Epithelial cell of proximal tubule (primary cell): ENCODE data around the gene SYTL3. TPM values are rescaled to one million over a fixed set of nuclear protein-coding genes. Genes with fewer than 3 reads are reported as not detected.
"Not testable (repeated sequence)": the region's sequence is repeated elsewhere in the genome, so short reads cannot be mapped to it uniquely, and the experiment has no call there.

Experiments
- DNase-seq: peaks from one replicate; pipeline ENCODE4 v3.0.0-alpha.2; 2011; ENCODE audit warnings: low read depth
- H3K4me3 ChIP-seq: 2 replicates; pipeline ENCODE4 v1.5.1; 2011; ENCODE audit warnings: low read depth, mild to moderate bottlenecking, low read length
- total RNA-seq: library from RNA; depleted of rRNA; stranded (reverse); fragments of >200 nt; gene quantifications from 2 replicates; pipeline ENCODE4 v1.2.3, GENCODE V29; 2015
- TF ChIP-seq, protein P1 (sequence below): conservative IDR thresholded peaks from 2 replicates; pipeline ENCODE4 v1.5.1; 2012; ENCODE audit warnings: low read depth, mild to moderate bottlenecking, low read length

SYTL3 gene
- total RNA-seq, 1 donor from 2014 or later: 11.0 TPM

DNA sequence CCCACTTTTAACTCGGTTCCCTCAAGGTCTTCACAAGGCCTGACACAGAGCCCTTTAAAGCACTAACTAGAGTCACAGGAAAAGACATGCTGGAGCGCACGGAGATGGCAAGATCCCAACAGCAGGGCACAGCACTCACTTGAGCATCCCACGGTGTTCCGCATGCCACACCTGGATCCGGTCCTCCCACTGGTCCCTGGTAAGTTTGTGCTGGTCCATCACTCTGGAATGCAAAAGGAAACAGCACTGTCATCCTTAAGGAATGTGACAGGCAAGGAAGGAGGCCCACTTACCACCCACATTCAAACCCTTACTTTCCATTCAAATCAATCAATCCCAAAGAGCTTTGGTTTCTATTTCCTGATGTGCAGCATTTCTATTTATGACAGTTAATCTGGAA lies 134.7 kb downstream of the SYTL3 start:
- peak; percentile 42 for DNase-seq
- TF ChIP-seq, protein P1, sequence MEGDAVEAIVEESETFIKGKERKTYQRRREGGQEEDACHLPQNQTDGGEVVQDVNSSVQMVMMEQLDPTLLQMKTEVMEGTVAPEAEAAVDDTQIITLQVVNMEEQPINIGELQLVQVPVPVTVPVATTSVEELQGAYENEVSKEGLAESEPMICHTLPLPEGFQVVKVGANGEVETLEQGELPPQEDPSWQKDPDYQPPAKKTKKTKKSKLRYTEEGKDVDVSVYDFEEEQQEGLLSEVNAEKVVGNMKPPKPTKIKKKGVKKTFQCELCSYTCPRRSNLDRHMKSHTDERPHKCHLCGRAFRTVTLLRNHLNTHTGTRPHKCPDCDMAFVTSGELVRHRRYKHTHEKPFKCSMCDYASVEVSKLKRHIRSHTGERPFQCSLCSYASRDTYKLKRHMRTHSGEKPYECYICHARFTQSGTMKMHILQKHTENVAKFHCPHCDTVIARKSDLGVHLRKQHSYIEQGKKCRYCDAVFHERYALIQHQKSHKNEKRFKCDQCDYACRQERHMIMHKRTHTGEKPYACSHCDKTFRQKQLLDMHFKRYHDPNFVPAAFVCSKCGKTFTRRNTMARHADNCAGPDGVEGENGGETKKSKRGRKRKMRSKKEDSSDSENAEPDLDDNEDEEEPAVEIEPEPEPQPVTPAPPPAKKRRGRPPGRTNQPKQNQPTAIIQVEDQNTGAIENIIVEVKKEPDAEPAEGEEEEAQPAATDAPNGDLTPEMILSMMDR: no peak
- H3K4me3 ChIP-seq: no peak overlapping the region

GRCh38 chr6:158785036-158785435 lies 135.2 kb downstream of the SYTL3 start:
- DNase-seq: peak; percentile 48
- H3K4me3 ChIP-seq: no peak overlapping the region
- TF ChIP-seq, protein P1: no peak

GRCh38 chr6:158786645-158787304 lies 136.9 kb downstream of the SYTL3 start:
- TF ChIP-seq, protein P1: no peak
- no peak overlapping the region for H3K4me3 ChIP-seq
- DNase-seq: no peak

DNA sequence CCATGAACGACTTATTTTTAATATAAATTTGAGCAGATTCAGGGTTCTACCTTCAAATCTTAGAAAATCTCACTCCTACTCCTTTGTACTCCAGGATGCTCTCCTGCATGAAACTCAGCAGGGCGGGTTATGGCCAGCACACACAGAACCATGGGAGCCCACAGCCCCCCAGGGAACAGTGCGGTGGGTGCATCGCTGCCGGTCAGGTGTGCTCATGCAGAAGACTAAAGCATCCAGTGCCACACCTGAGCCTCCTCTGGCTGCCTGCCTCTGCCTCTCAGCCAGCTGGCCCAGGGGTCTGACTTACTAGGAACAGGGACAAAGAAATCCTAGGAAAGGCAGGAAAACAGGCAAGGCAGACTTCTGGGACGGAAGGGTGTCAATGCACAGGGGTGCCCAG lies 137.5 kb downstream of the SYTL3 start:
- H3K4me3 ChIP-seq: no peak overlapping the region
- DNase-seq: no peak
- TF ChIP-seq, protein P1: no peak

GRCh38 chr6:158789115-158789917 lies 139.5 kb downstream of the SYTL3 start:
- no peak overlapping the region for H3K4me3 ChIP-seq
- DNase-seq: no peak
- TF ChIP-seq, protein P1: no peak

DNA sequence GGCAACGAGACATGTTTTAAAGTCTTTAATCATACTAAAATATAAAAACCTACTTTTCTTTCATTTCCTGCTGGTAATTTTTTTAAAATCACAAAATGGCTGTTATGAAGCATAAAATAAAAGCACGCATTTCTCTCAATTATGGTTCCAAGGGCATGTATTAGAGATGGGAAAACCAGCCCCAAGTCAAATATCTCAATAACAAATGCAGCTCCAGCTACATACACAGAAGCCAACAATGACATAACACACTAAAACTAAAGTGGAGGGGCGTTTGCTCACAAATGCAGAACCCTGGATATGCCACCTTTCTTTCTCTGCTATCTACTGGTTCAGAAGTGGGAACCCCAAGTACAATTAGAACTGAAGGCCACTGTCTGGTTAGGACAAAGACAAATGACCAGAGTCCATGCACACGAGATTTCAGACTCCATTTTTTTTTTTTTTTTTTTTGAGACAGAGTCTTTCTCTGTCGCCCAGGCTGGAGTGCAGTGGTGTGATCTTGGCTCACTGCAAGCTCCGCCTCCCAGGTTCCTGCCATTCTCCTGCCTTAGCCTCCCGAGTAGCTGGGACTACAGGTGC lies 141.5 kb downstream of the SYTL3 start:
- TF ChIP-seq, protein P1: no peak
- no peak overlapping the region for H3K4me3 ChIP-seq
- DNase-seq: no peak

DNA sequence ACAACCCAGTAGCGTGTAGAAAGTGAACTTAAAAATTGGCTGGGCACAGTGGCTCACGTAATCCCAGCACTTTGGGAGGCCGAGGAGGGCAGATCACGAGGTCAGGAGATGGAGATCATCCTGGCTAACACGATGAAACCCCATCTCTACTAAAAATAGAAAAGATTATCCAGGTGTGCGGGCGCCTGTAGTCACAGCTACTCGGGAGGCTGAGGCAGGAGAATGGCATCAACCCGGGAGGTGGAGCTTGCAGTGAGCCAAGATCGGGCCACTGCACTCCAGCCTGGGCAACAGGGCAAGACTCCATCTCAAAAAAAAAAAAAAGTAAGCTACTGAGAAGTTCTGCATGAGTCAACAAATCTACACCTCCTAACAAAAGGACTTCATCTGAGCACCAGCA lies 142.7 kb downstream of the SYTL3 start:
- H3K4me3 ChIP-seq, DNase-seq: not testable (repeated sequence)
